Measurements from ENCODE around the gene ABHD3.
A peak's percentile ranks its signal among the peaks of the same experiment; 100 is the strongest.
"Not testable (repeated sequence)": the region's sequence is repeated elsewhere in the genome, so short reads cannot be mapped to it uniquely, and the experiment has no call there.

The ABHD3 gene, protein sequence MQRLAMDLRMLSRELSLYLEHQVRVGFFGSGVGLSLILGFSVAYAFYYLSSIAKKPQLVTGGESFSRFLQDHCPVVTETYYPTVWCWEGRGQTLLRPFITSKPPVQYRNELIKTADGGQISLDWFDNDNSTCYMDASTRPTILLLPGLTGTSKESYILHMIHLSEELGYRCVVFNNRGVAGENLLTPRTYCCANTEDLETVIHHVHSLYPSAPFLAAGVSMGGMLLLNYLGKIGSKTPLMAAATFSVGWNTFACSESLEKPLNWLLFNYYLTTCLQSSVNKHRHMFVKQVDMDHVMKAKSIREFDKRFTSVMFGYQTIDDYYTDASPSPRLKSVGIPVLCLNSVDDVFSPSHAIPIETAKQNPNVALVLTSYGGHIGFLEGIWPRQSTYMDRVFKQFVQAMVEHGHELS

GRCh38 chr18:21704603-21705364 lies at the start of gene ABHD3:
Gene ABHD3 (minus strand): TSS chr18:21704774. CDS start chr18:21704665, 109 bp downstream.
- DNase-seq (ENCODE audit: low read depth) = peak; percentile 83

GRCh38 chr18:21747764-21748693 lies 43.5 kb upstream of the ABHD3 start:
- peak; percentile 28 for DNase-seq (ENCODE audit: low read depth)

GRCh38 chr18:21747268-21747667 lies 42.7 kb upstream of the ABHD3 start:
- DNase-seq (ENCODE audit: low read depth) = no peak

- DNase-seq (ENCODE audit: low read depth) = no peak
Observed at GRCh38 chr18:21745231-21745630, 40.7 kb upstream of the ABHD3 start.

GRCh38 chr18:21743166-21743832 lies 38.7 kb upstream of the ABHD3 start:
- DNase-seq (ENCODE audit: low read depth) = no peak

DNA sequence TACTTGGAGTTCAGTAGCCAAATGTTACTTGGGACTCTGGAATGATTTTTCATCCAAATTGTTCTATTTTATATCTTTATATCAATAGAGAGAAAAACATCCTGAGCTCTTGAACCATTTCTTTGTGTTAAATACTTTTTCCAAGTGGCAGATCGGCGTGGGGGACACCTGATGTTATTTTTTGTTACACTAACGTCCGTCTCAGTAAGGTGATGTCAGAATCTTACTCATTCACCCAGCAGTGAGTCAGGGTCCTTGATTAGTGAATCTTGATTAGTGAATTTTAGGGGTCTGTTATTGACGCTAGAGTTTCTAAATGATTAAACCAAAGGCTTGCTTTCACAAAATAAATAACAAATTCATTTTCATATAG lies 37.7 kb upstream of the ABHD3 start:
- no peak for DNase-seq (ENCODE audit: low read depth)

- DNase-seq (ENCODE audit: low read depth) = no peak
Observed at GRCh38 chr18:21741562-21742314, 37.2 kb upstream of the ABHD3 start.

- no peak for DNase-seq (ENCODE audit: low read depth)
Observed at GRCh38 chr18:21741312-21741561, 36.7 kb upstream of the ABHD3 start.

- DNase-seq (ENCODE audit: low read depth) = peak; percentile 92
Observed at GRCh38 chr18:21740538-21741311, 36.2 kb upstream of the ABHD3 start, which contains the start of gene MIB1. Gene MIB1 (plus strand): TSS chr18:21740792. CDS start chr18:21741584, 792 bp downstream.

GRCh38 chr18:21739604-21740537 lies 35.3 kb upstream of the ABHD3 start:
- no peak for DNase-seq (ENCODE audit: low read depth)

DNA sequence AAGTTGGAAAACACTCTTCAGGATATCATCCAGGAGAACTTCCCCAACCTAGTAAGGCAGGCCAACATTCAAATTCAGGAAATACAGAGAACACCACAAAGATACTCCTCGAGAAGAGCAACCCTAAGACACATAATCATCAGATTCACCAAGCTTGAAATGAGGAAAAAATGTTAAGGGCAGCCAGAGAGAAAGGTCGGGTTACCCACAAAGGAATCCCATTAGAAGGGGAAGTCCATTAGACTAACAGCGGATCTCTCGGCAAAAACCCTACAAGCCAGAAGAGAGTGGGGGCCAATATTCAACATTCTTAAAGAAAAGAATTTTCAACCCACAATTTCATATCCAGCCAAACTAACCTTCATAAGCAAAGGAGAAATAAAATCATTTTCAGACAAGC lies 32.4 kb upstream of the ABHD3 start:
- not testable (repeated sequence) for DNase-seq (ENCODE audit: low read depth)

- DNase-seq (ENCODE audit: low read depth) = peak; percentile 73
Observed at GRCh38 chr18:21735452-21736015, 31.0 kb upstream of the ABHD3 start.

DNA sequence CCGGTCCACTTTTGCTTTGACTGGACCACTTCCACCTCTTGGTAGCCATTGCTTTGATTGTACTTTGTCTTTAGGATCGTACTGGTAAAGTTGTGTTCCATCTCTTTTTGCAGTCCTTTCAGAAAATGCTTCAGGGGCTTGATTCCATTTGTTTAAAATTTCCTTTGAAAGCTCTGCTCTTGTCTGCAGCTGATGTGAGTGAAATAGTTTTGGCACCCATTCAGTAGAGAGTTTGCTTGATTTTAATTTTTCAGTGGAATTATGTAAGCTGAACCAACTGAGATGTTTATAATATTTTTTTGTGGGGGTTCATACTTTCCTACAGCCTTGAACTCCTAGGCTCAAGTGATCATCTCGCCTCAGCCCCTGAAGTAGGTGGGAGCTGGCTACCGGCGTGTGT lies 28.4 kb upstream of the ABHD3 start:
- DNase-seq (ENCODE audit: low read depth) = no peak

DNA sequence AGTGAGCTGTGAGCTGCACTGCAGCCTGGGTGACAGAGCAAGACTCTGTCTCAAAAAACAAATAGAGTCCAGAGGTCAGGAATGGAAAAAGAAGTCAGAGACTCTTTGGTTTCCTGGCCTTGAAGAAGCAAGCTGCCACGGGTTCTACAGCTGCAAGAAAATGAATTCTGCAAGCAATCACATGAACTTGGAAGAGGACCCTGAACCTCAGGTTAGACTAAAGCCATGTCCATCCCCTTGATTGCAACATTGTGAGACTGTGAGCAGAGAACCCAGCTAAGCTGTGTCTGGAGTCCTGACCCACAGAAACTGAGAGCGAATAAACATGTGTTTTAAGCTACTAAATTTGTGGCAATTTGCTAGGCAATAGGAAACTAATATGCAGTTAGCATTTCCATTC lies 23.1 kb upstream of the ABHD3 start:
- DNase-seq (ENCODE audit: low read depth) = no peak

GRCh38 chr18:21725201-21725600 lies 20.6 kb upstream of the ABHD3 start:
- DNase-seq (ENCODE audit: low read depth) = no peak

DNA sequence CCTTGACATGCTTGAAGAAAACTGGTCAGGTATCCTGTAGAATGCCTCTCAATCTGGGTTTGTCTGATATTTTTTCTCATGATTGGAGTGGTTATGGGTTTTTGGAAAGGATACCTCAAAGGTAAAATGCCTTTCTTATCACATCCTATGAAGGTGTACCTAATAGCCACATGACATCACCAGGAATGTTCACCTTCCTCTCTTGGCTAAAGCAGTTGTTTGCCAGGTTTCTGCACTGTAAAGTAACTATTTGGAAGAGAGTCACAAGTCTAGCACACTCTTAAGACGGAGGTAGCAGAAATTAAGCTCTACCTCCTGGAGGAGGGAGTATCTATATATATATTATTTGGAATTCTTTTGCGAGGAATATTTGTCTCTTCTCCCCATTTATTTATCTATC lies 18.1 kb upstream of the ABHD3 start:
- no peak for DNase-seq (ENCODE audit: low read depth)

DNA sequence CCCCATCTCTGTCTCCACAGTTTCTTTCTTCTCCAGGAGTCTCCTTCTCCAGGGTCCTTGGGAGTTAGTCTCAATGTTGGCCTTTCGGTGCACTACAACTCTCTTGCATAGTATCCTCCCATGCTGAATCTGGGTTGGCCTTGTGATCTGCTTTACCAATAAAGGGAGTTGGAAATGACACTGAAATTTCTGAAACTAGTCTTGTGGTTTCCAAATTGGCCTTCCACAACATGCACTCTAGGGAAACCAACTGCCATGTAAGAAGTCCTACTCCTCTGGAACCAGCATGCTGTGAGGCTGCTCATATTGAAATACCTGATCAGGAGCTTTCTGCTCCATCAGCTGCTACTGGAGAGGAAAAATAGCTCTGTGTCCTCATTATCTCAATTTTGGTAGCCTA lies 9.9 kb upstream of the ABHD3 start:
- DNase-seq (ENCODE audit: low read depth) = no peak

DNA sequence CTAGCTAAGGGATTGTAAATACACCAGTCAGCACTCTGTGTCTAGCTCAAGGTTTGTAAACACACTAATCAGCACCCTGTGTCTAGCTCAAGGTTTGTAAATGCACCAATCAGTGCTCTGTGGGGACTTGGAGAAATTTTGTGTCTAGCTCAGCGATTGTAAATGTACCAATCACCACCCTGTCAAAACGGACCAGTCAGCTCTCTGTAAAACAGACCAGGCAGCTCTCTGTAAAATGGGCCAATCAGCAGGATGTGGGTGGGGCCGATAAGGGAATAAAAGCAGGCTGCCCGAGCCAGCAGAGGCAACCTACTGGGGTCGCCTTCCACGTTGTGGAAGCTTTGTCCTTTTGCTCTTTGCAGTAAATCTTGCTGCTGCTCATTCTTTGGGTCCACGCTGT lies 2.6 kb upstream of the ABHD3 start:
- DNase-seq (ENCODE audit: low read depth) = not testable (repeated sequence)

DNA sequence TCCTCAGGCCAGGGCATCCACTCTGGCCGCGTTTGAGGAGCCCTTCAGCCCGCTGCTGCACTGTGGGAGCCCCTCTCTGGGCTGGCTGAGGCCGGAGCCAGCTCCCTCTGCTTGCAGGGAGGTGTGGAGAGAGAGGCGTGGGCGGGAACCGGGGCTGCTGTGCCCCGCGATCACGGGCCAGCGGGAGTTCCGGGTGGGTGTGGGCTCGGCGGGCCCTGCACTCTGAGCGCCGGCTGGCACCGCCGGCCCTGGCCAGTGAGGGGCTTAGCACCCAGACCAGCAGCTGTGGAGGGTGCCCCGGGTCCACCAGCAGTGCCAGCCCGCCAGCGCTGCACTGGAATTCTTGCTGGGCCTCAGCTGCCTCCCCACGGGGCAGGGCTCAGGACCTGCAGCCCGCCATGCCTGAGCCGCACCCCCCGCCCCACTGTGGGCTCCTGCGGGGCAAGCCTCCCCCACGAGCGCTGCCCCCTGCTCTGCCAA lies 1.9 kb upstream of the ABHD3 start:
- no peak for DNase-seq (ENCODE audit: low read depth)

Measured in amniotic epithelial cell (primary cell).